Large intestine (tissue), 3 donors: Measurements from ENCODE around the gene DNMT3L. TPM values are rescaled to one million over a fixed set of nuclear protein-coding genes. Genes with fewer than 3 reads are reported as not detected.

Experiments used
- DNase-seq, 2 donors: peaks; one replicate each; pipeline versions ENCODE4 v3.0.0 to v3.0.0-alpha.2; 2013
- H3K27ac ChIP-seq: one replicate; pipeline ENCODE4 v1.5.1; 2013; ENCODE audit warnings: low read length
- H3K27me3 ChIP-seq: 2 replicates; pipeline ENCODE4 v1.6.1; 2013; ENCODE audit warnings: low read length; ENCODE audit not compliant: control insufficient read depth, insufficient read depth
- H3K36me3 ChIP-seq: 2 replicates; pipeline ENCODE4 v1.6.1; 2013; ENCODE audit warnings: low read length; ENCODE audit not compliant: control insufficient read depth, insufficient read depth
- H3K4me1 ChIP-seq: one replicate; pipeline ENCODE4 v1.6.1; 2013; ENCODE audit warnings: low read length; ENCODE audit not compliant: control insufficient read depth, insufficient read depth
- H3K4me3 ChIP-seq: one replicate; pipeline ENCODE4 v1.5.1; 2013; ENCODE audit warnings: low read length
- H3K9me3 ChIP-seq: one replicate; pipeline ENCODE4 v1.6.1; 2013; ENCODE audit warnings: mild to moderate bottlenecking, low read depth, low read length, moderate library complexity; ENCODE audit not compliant: control insufficient read depth
- whole genome bisulfite sequencing: methylation state at CpG from one replicate; pipeline ENCODE4 v1.1.5; 2013; ENCODE audit warnings: low lambda C conversion rate; ENCODE audit not compliant: insufficient coverage; 5-methylcytosine and 5-hydroxymethylcytosine counted together
- polyA plus RNA-seq: library from polyadenylated mRNA; unstranded; fragments of 120-200 nt; gene quantifications from one replicate; pipeline ENCODE4 v1.2.1, GENCODE V29; 2013

The DNMT3L gene
- polyA plus RNA-seq, 1 donor, result not detected

GRCh38 chr21:44294391-44295162, 32.9 kb upstream of the DNMT3L start:
- Histone ChIP-seq H3K27me3 (no peaks in the 10 kb centered on the region), H3K9me3 (no peaks in the 10 kb centered on the region), H3K36me3 (no peaks in the 10 kb centered on the region), H3K4me3 (no peak overlapping the region), H3K4me1 (peaks cover 6% of the 10 kb centered on the region), H3K27ac (no peak overlapping the region)
- no CpG with 5 or more reads among the region's 26 CpGs for WGBS
- no peak for DNase-seq

GRCh38 chr21:44293551-44294231, 32.0 kb upstream of the DNMT3L start:
- H3K9me3 ChIP-seq, result no peaks in the 10 kb centered on the region
- no peak for DNase-seq
- H3K4me3 ChIP-seq, result no peak overlapping the region
- H3K27ac ChIP-seq, result no peak overlapping the region
- WGBS, result no CpG with 5 or more reads among the region's 33 CpGs
- peaks cover 3% of the 10 kb centered on the region for H3K4me1 ChIP-seq
- H3K36me3 ChIP-seq, result no peaks in the 10 kb centered on the region
- H3K27me3 ChIP-seq, result no peaks in the 10 kb centered on the region

DNA sequence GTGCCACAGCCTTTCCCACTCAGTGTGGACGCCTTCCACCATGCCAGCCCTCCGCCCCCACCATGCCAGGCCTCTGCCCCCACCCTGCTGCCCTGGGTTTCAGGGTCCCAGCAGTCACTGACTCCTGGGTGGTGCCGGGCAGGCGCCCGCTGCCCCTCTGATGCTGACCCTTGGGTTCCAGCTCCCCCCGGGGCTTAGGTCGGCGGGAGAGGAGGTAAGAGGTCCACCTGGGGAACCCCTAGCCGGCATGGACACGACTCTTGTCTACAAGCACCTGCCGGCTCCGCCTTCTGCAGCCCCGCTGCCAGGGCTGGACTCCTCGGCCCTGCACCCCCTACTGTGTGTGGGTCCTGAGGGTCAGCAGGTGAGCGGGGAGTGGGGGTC, 31.1 kb upstream of the DNMT3L start:
- DNase-seq, result no peak
- no peaks in the 10 kb centered on the region for H3K36me3 ChIP-seq
- no peak overlapping the region for H3K27ac ChIP-seq
- no peaks in the 10 kb centered on the region for H3K9me3 ChIP-seq
- H3K4me3 ChIP-seq, result no peak overlapping the region
- no peaks in the 10 kb centered on the region for H3K27me3 ChIP-seq
- WGBS, result no CpG with 5 or more reads among the region's 15 CpGs
- peaks cover 3% of the 10 kb centered on the region for H3K4me1 ChIP-seq

- no CpG with 5 or more reads among the region's 25 CpGs for WGBS
- Histone ChIP-seq H3K4me1 (no peaks in the 10 kb centered on the region), H3K27ac (no peak overlapping the region), H3K36me3 (no peaks in the 10 kb centered on the region), H3K27me3 (no peaks in the 10 kb centered on the region), H3K4me3 (no peak overlapping the region), H3K9me3 (no peaks in the 10 kb centered on the region)
- DNase-seq, result no peak
Measured at GRCh38 chr21:44291936-44292811, 30.5 kb upstream of the DNMT3L start.

- no CpG with 5 or more reads among the region's 33 CpGs for WGBS
- H3K27ac ChIP-seq, result no peak overlapping the region
- no peaks in the 10 kb centered on the region for H3K36me3 ChIP-seq
- no peak overlapping the region for H3K4me3 ChIP-seq
- no peak for DNase-seq
- H3K4me1 ChIP-seq, result no peaks in the 10 kb centered on the region
- peaks cover 3% of the 10 kb centered on the region for H3K9me3 ChIP-seq
- peaks cover 5% of the 10 kb centered on the region for H3K27me3 ChIP-seq
Measured at GRCh38 chr21:44291078-44291935, 29.6 kb upstream of the DNMT3L start.

- Histone ChIP-seq H3K4me1 (peaks cover under 1% of the 10 kb centered on the region), H3K36me3 (no peaks in the 10 kb centered on the region), H3K9me3 (peaks cover 5% of the 10 kb centered on the region), H3K27ac (no peak overlapping the region), H3K4me3 (no peak overlapping the region), H3K27me3 (peaks cover 7% of the 10 kb centered on the region)
- DNase-seq, result no peak
- WGBS, result no CpG with 5 or more reads among the region's 16 CpGs
Measured at GRCh38 chr21:44290327-44291077, 28.8 kb upstream of the DNMT3L start.

DNA sequence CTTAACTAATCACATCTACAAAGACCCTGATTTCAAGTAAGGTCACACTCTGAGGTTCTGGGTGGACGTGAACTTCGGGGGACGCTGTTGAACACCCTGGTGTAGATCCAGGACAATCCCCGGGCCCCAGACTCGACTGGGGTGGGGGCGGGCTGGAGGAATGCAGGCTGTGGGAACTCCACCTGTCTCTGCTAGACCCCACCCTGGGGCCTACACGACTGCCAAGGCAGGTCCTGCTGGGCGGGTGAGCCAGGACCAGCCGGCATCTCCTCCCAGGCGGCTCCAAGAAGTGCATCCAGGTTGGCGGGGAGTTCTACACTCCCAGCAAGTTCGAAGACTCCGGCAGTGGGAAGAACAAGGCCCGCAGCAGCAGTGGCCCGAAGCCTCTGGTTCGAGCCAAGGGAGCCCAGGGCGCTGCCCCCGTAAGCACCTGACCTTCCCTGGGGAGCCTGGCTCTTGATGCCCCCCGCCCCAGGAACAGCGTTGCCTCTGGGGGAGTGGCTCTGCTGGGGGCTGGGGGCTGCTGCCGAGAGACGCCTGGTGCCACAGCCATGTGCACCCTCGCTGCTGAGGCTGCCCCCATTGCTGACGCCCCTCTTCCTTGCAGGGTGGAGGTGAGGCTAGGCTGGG, 27.8 kb upstream of the DNMT3L start:
- H3K27ac ChIP-seq, result no peak overlapping the region
- H3K4me3 ChIP-seq, result no peak overlapping the region
- no peaks in the 10 kb centered on the region for H3K36me3 ChIP-seq
- peaks cover 8% of the 10 kb centered on the region for H3K9me3 ChIP-seq
- H3K4me1 ChIP-seq, result peaks cover 6% of the 10 kb centered on the region
- H3K27me3 ChIP-seq, result peaks cover 9% of the 10 kb centered on the region
- WGBS, result no CpG with 5 or more reads among the region's 24 CpGs
- DNase-seq, result no peak

- peaks cover 6% of the 10 kb centered on the region for H3K4me1 ChIP-seq
- H3K27ac ChIP-seq, result no peak overlapping the region
- peaks cover 8% of the 10 kb centered on the region for H3K9me3 ChIP-seq
- no peaks in the 10 kb centered on the region for H3K36me3 ChIP-seq
- DNase-seq, result no peak
- no CpG with 5 or more reads among the region's 23 CpGs for WGBS
- H3K27me3 ChIP-seq, result peaks cover 9% of the 10 kb centered on the region
- H3K4me3 ChIP-seq, result no peak overlapping the region
Measured at GRCh38 chr21:44288251-44289110, 26.8 kb upstream of the DNMT3L start.
